ENCODE data around the gene CCNK. TPM values are rescaled to one million over a fixed set of nuclear protein-coding genes. Genes with fewer than 3 reads are reported as not detected.

The CCNK gene
- total RNA-seq, 1 donor from 2014 or later = 21.9 TPM

- Histone ChIP-seq H3K27me3 (ENCODE audit: control insufficient read depth, insufficient read depth, low read length) (no peaks in the 10 kb centered on the region), H3K36me3 (ENCODE audit: control insufficient read depth, insufficient read depth, low read length) (no peaks in the 10 kb centered on the region), H3K4me3 (ENCODE audit: low read depth, low read length) (no peak overlapping the region)
- no peak for TF ChIP-seq CTCF (IDR thresholded peaks at IDR 0.05; ENCODE audit: insufficient read depth, low read length, poor library complexity, severe bottlenecking)
- DNase-seq (ENCODE audit: low read depth) = no peak
These were observed 41.9 kb downstream of the CCNK start for GRCh38 chr14:99522934-99523703.

- H3K27me3 ChIP-seq (ENCODE audit: control insufficient read depth, insufficient read depth, low read length) = no peaks in the 10 kb centered on the region
- TF ChIP-seq CTCF (IDR thresholded peaks at IDR 0.05; ENCODE audit: insufficient read depth, low read length, poor library complexity, severe bottlenecking) = no peak
- no peak for DNase-seq (ENCODE audit: low read depth)
- no peak overlapping the region for H3K4me3 ChIP-seq (ENCODE audit: low read depth, low read length)
- H3K36me3 ChIP-seq (ENCODE audit: control insufficient read depth, insufficient read depth, low read length) = no peaks in the 10 kb centered on the region
These were observed 42.5 kb downstream of the CCNK start for GRCh38 chr14:99523704-99524055.

- no peaks in the 10 kb centered on the region for H3K36me3 ChIP-seq (ENCODE audit: control insufficient read depth, insufficient read depth, low read length)
- H3K27me3 ChIP-seq (ENCODE audit: control insufficient read depth, insufficient read depth, low read length) = no peaks in the 10 kb centered on the region
- no peak for TF ChIP-seq CTCF (IDR thresholded peaks at IDR 0.05; ENCODE audit: insufficient read depth, low read length, poor library complexity, severe bottlenecking)
- DNase-seq (ENCODE audit: low read depth) = no peak
- H3K4me3 ChIP-seq (ENCODE audit: low read depth, low read length) = no peak overlapping the region
These were observed 43.0 kb downstream of the CCNK start for GRCh38 chr14:99524091-99524661.

GRCh38 chr14:99524804-99525698 is 43.8 kb downstream of the CCNK start:
- no peaks in the 10 kb centered on the region for H3K27me3 ChIP-seq (ENCODE audit: control insufficient read depth, insufficient read depth, low read length)
- peak; percentile 53 for TF ChIP-seq CTCF (IDR thresholded peaks at IDR 0.05; ENCODE audit: insufficient read depth, low read length, poor library complexity, severe bottlenecking)
- no peak overlapping the region for H3K4me3 ChIP-seq (ENCODE audit: low read depth, low read length)
- no peak for DNase-seq (ENCODE audit: low read depth)
- H3K36me3 ChIP-seq (ENCODE audit: control insufficient read depth, insufficient read depth, low read length) = no peaks in the 10 kb centered on the region

GRCh38 chr14:99525699-99526080 is 44.5 kb downstream of the CCNK start:
- H3K4me3 ChIP-seq (ENCODE audit: low read depth, low read length) = no peak overlapping the region
- no peak for DNase-seq (ENCODE audit: low read depth)
- no peak for TF ChIP-seq CTCF (IDR thresholded peaks at IDR 0.05; ENCODE audit: insufficient read depth, low read length, poor library complexity, severe bottlenecking)
- no peaks in the 10 kb centered on the region for H3K27me3 ChIP-seq (ENCODE audit: control insufficient read depth, insufficient read depth, low read length)
- H3K36me3 ChIP-seq (ENCODE audit: control insufficient read depth, insufficient read depth, low read length) = no peaks in the 10 kb centered on the region

Data from kidney epithelial cell (primary cell).